Hepatocyte (in vitro differentiated cells): ENCODE results near the gene FGF9.

Source experiments
- EZH2 ChIP-seq: fragments of 200-600 bp; sonication (generic); IDR thresholded peaks from 2 replicates; pipeline ENCODE4 v1.6.1; 2016; ENCODE audit warnings: antibody characterized with exemption, mild to moderate bottlenecking, borderline replicate concordance
- EZH2phosphoT487 ChIP-seq: fragments of 200-600 bp; sonication (generic); IDR thresholded peaks from one replicate; pipeline ENCODE4 v1.6.1; 2018; ENCODE audit warnings: antibody characterized with exemption, mild to moderate bottlenecking, low read depth, moderate library complexity; ENCODE audit not compliant: unreplicated experiment, severe bottlenecking
- TF ChIP-seq, protein P1 (sequence below): fragments of 200-600 bp; sonication (generic); IDR thresholded peaks from 2 replicates; pipeline ENCODE4 v1.5.1; 2016; ENCODE audit warnings: antibody characterized with exemption, mild to moderate bottlenecking; ENCODE audit not compliant: poor library complexity

DNA sequence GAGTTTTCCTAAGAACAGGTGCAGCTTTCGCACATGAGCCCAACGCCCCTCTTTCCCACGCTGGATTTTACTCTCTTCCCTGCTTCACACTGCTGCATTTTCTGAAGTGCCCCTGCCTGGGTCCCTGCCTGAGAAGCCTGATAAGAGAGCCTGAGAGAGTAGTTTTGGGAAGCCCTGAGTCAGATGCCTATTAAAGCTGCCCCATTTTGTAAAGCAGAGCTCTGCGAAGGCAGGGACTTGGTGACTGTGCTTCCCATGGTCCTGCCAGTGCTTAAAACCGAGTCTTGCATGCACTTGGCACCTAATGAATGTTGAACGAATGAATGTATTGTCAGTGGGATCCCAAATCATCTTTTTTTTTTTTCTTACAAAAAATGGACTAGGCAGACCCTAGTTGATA, 18.2 kb downstream of the FGF9 start:
- TF ChIP-seq, protein P1, sequence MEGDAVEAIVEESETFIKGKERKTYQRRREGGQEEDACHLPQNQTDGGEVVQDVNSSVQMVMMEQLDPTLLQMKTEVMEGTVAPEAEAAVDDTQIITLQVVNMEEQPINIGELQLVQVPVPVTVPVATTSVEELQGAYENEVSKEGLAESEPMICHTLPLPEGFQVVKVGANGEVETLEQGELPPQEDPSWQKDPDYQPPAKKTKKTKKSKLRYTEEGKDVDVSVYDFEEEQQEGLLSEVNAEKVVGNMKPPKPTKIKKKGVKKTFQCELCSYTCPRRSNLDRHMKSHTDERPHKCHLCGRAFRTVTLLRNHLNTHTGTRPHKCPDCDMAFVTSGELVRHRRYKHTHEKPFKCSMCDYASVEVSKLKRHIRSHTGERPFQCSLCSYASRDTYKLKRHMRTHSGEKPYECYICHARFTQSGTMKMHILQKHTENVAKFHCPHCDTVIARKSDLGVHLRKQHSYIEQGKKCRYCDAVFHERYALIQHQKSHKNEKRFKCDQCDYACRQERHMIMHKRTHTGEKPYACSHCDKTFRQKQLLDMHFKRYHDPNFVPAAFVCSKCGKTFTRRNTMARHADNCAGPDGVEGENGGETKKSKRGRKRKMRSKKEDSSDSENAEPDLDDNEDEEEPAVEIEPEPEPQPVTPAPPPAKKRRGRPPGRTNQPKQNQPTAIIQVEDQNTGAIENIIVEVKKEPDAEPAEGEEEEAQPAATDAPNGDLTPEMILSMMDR = no peak
- TF ChIP-seq EZH2 (no peak), EZH2phosphoT487 (no peak)
